Neural cell (in vitro differentiated cells): ENCODE measurements around the gene ZNF586. TPM values are rescaled to one million over a fixed set of nuclear protein-coding genes. Genes with fewer than 3 reads are reported as not detected.

Experiments used
- H2AFZ ChIP-seq: fragments of 200-600, 300-800 bp; sonication (generic), shearing (Covaris generic); 2 replicates; pipeline ENCODE4 v1.6.0; 2014; ENCODE audit warnings: low read depth, mild to moderate bottlenecking, antibody characterized with exemption, low read length, moderate library complexity
- H3F3A ChIP-seq: fragments of 200-600 bp; shearing (Covaris generic); 2 replicates; pipeline ENCODE4 v1.6.1; 2016; ENCODE audit warnings: mild to moderate bottlenecking, moderate library complexity, mixed read lengths, antibody characterized with exemption, low read length; ENCODE audit not compliant: insufficient read depth, poor library complexity, severe bottlenecking
- H3K27ac ChIP-seq: fragments of 200-600, 300-800 bp; sonication (generic), shearing (Covaris generic); 2 replicates; pipeline ENCODE4 v1.5.1; 2014; ENCODE audit warnings: mild to moderate bottlenecking, low read length, moderate library complexity
- H3K27me3 ChIP-seq: fragments of 300-800, 200-600 bp; sonication (generic), shearing (Covaris generic); 2 replicates; pipeline ENCODE4 v1.6.0; 2014; ENCODE audit warnings: mild to moderate bottlenecking, low read depth, low read length, moderate library complexity; ENCODE audit not compliant: insufficient read depth
- H3K36me3 ChIP-seq: fragments of 300-800, 200-600 bp; sonication (generic), shearing (Covaris generic); 2 replicates; pipeline ENCODE4 v1.5.1; 2014; ENCODE audit warnings: mild to moderate bottlenecking, antibody characterized with exemption, low read length, moderate library complexity; ENCODE audit not compliant: insufficient read depth
- H3K4me2 ChIP-seq: fragments of 300-800, 200-600 bp; sonication (generic), shearing (Covaris generic); 2 replicates; pipeline ENCODE4 v1.6.0; 2014; ENCODE audit warnings: mild to moderate bottlenecking, low read length
- H3K4me3 ChIP-seq: fragments of 300-800, 200-600 bp; sonication (generic), shearing (Covaris generic); 2 replicates; pipeline ENCODE4 v1.5.1; 2014; ENCODE audit warnings: mild to moderate bottlenecking, low read length, moderate library complexity
- H3K79me2 ChIP-seq: fragments of 200-600 bp; shearing (Covaris generic); replicated peaks from 2 replicates; pipeline ENCODE4 v1.6.0; 2014; ENCODE audit warnings: mild to moderate bottlenecking, low read length, moderate library complexity; ENCODE audit not compliant: insufficient read depth
- H3K9ac ChIP-seq: fragments of 300-800, 200-600 bp; sonication (generic), shearing (Covaris generic); 2 replicates; pipeline ENCODE4 v1.6.1; 2016; ENCODE audit warnings: mild to moderate bottlenecking, low read length, mixed read lengths
- H3K9me2 ChIP-seq: fragments of 200-600 bp; shearing (Covaris generic); 2 replicates; pipeline ENCODE4 v1.6.1; 2016; ENCODE audit warnings: mild to moderate bottlenecking, low read length, mixed read lengths; ENCODE audit not compliant: insufficient read depth
- H3K9me3 ChIP-seq: fragments of 200-600, 300-800 bp; sonication (generic), shearing (Covaris generic); 2 replicates; pipeline ENCODE4 v1.6.1; 2016; ENCODE audit warnings: mild to moderate bottlenecking, mixed run types, low read length, moderate library complexity, mixed read lengths
- H4K20me1 ChIP-seq: fragments of 200-600 bp; shearing (Covaris generic); 2 replicates; pipeline ENCODE4 v1.6.1; 2016; ENCODE audit warnings: mild to moderate bottlenecking, mixed run types; ENCODE audit not compliant: insufficient read depth
- EP300 ChIP-seq: fragments of 450-650 bp; conservative IDR thresholded peaks from 2 replicates; pipeline ENCODE4 v1.6.1; 2014; ENCODE audit warnings: antibody characterized with exemption, mild to moderate bottlenecking, moderate library complexity; ENCODE audit not compliant: poor library complexity, severe bottlenecking
- EZH2 ChIP-seq: fragments of 200-600, 300-800 bp; shearing (Covaris generic), sonication (generic); IDR thresholded peaks from 2 replicates; pipeline ENCODE4 v1.6.1; 2014; ENCODE audit warnings: antibody characterized with exemption, low read length, borderline replicate concordance, mild to moderate bottlenecking; ENCODE audit not compliant: insufficient read depth, poor library complexity, severe bottlenecking
- MXI1 ChIP-seq: fragments of 450-650 bp; conservative IDR thresholded peaks from 2 replicates; pipeline ENCODE4 v1.6.1; 2014; ENCODE audit warnings: antibody characterized with exemption, mild to moderate bottlenecking; ENCODE audit not compliant: poor library complexity, severe bottlenecking
- POLR2AphosphoS5 ChIP-seq: IDR thresholded peaks from 2 replicates; pipeline ENCODE4 v1.6.1; 2012
- RAD21 ChIP-seq: fragments of 450-650 bp; conservative IDR thresholded peaks from 2 replicates; pipeline ENCODE4 v1.6.1; 2014; ENCODE audit warnings: antibody characterized with exemption, mild to moderate bottlenecking, moderate library complexity
- REST ChIP-seq: IDR thresholded peaks from 2 replicates; pipeline ENCODE4 v1.6.1; 2012; ENCODE audit warnings: borderline replicate concordance
- SMC3 ChIP-seq: fragments of 450-650 bp; conservative IDR thresholded peaks from 2 replicates; pipeline ENCODE4 v1.6.1; 2014; ENCODE audit warnings: antibody characterized with exemption, mild to moderate bottlenecking, moderate library complexity; ENCODE audit not compliant: poor library complexity
- TAF1 ChIP-seq: IDR thresholded peaks from 2 replicates; pipeline ENCODE4 v1.6.1; 2012; ENCODE audit warnings: low read depth
- polyA plus RNA-seq: library from polyadenylated mRNA; depleted of rRNA; stranded (reverse); fragments of >200 nt; gene quantifications from 2 replicates; pipeline ENCODE4 v1.2.3, GENCODE V29; 2014
- TF ChIP-seq, protein P1 (sequence below): fragments of 450-650 bp; IDR thresholded peaks from 2 replicates; pipeline ENCODE4 v1.5.1; 2014; ENCODE audit warnings: antibody characterized with exemption, mild to moderate bottlenecking, moderate library complexity; ENCODE audit not compliant: poor library complexity, severe bottlenecking

Gene ZNF586
- polyA plus RNA-seq, 1 donor from 2014 or later, result 22.0 TPM

DNA sequence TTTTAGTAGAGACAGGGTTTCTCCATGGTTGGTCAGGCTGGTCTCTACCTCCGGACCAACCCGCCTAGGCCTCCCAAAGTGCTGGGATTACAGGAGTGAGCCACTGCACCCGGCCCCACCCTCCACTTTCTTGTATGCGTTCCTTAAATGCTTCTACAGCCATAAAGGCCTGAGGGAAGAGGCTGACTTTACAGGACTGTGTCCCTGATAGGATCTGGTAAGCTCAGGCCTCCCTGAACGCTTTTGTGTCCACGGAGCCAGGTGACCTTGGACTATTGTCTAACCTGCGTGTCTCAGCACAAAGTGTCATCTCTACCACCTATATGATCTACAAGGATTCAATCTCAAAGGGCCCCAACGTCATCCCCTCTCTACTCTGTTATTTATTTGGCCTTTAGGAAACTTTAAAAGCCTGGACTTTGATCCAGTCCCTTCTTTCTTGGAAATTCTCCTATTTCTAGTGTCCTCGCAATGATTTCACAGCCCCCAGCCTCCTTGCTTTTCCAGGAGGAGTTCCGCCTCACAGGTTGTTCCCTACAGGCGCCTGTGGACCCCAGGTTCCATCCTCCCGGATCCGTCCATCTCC lies 44.5 kb downstream of the ZNF586 start:
- no peaks in the 10 kb centered on the region for H4K20me1 ChIP-seq
- TF ChIP-seq EP300, result no peak
- no peak for TF ChIP-seq RAD21
- no peak for TF ChIP-seq TAF1
- TF ChIP-seq MXI1, result no peak
- no peak for TF ChIP-seq SMC3
- TF ChIP-seq REST, result no peak
- TF ChIP-seq, protein P1, sequence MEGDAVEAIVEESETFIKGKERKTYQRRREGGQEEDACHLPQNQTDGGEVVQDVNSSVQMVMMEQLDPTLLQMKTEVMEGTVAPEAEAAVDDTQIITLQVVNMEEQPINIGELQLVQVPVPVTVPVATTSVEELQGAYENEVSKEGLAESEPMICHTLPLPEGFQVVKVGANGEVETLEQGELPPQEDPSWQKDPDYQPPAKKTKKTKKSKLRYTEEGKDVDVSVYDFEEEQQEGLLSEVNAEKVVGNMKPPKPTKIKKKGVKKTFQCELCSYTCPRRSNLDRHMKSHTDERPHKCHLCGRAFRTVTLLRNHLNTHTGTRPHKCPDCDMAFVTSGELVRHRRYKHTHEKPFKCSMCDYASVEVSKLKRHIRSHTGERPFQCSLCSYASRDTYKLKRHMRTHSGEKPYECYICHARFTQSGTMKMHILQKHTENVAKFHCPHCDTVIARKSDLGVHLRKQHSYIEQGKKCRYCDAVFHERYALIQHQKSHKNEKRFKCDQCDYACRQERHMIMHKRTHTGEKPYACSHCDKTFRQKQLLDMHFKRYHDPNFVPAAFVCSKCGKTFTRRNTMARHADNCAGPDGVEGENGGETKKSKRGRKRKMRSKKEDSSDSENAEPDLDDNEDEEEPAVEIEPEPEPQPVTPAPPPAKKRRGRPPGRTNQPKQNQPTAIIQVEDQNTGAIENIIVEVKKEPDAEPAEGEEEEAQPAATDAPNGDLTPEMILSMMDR, result no peak
- TF ChIP-seq EZH2, result no peak
- TF ChIP-seq POLR2AphosphoS5, result no peak
- peaks cover 6% of the 10 kb centered on the region for H3K79me2 ChIP-seq
- peak overlapping the region; percentile 79 for H3K27ac ChIP-seq
- no peaks in the 10 kb centered on the region for H3K9me2 ChIP-seq
- H3K9me3 ChIP-seq, result no peaks in the 10 kb centered on the region
- H3K36me3 ChIP-seq, result no peaks in the 10 kb centered on the region
- H2AFZ ChIP-seq, result peak overlapping the region; percentile 53
- peak overlapping the region; percentile 70 for H3K4me2 ChIP-seq
- no peaks in the 10 kb centered on the region for H3F3A ChIP-seq
- H3K4me3 ChIP-seq, result peak overlapping the region; percentile 94
- peak overlapping the region; percentile 83 for H3K9ac ChIP-seq
- H3K27me3 ChIP-seq, result no peaks in the 10 kb centered on the region

GRCh38 chr19:57814505-57815246 lies 45.2 kb downstream of the ZNF586 start, which contains the start of gene ZNF552:
TSS of gene ZNF552 (minus strand) at chr19:57814913. CDS start at chr19:57814743, 170 bp downstream.
- Histone ChIP-seq H3K36me3 (no peaks in the 10 kb centered on the region), H3K9me3 (no peaks in the 10 kb centered on the region), H3K4me3 (peak within 1 kb of the TSS; percentile 94), H2AFZ (peak within 1 kb of the TSS; percentile 53), H3F3A (no peaks in the 10 kb centered on the region), H3K9me2 (no peaks in the 10 kb centered on the region), H3K27ac (peak within 1 kb of the TSS; percentile 79), H3K79me2 (peaks cover 6% of the 10 kb centered on the region), H3K9ac (peak within 1 kb of the TSS; percentile 83), H3K27me3 (no peaks in the 10 kb centered on the region), H3K4me2 (peak within 1 kb of the TSS; percentile 70), H4K20me1 (no peaks in the 10 kb centered on the region)
- TF ChIP-seq POLR2AphosphoS5 (peak; percentile 83), EP300 (no peak), EZH2 (no peak), RAD21 (peak; percentile 27), SMC3 (peak; percentile 53), TAF1 (peak; percentile 69), MXI1 (peak; percentile 95), REST (peak; percentile 13)
- TF ChIP-seq, protein P1, result peak; percentile 29
